ENCODE results near the gene WDR90.

GRCh38 chr16:633336-634050, 15.7 kb upstream of the WDR90 start:
- TF ChIP-seq CTCF (IDR thresholded peaks at IDR 0.05; ENCODE audit: low read depth, low read length, poor library complexity, severe bottlenecking) (no peak), EZH2phosphoT487 (IDR thresholded peaks at IDR 0.05; ENCODE audit: borderline replicate concordance, low read length) (no peak)
